Esophagus squamous epithelium (tissue), 5 donors: ENCODE measurements around the gene PYGO1. TPM values are rescaled to one million over a fixed set of nuclear protein-coding genes. Genes with fewer than 3 reads are reported as not detected.

Experiments
- DNase-seq: peaks from one replicate; lab custom pipeline; 2025; lab: John Stamatoyannopoulos, UW
- H3K27ac ChIP-seq, 4 donors: fragments of 200-600 bp; sonication (generic); one replicate each; pipeline ENCODE4 v1.5.1; 2016 to 2019; ENCODE audit warnings: mild to moderate bottlenecking in 1 of 4
- H3K27me3 ChIP-seq, 4 donors: fragments of 200-600 bp; sonication (generic); 1 replicate in 3 of 4; 2 replicates in 1 of 4; pipeline versions ENCODE4 v1.5.1 to v1.6.0; 2017 to 2021; ENCODE audit warnings: antibody characterized with exemption in 1 of 4
- H3K36me3 ChIP-seq, 3 donors: fragments of 200-600 bp; sonication (generic); one replicate each; pipeline ENCODE4 v1.5.1; 2016 to 2019
- H3K4me1 ChIP-seq, 3 donors: fragments of 200-600 bp; sonication (generic); one replicate each; pipeline ENCODE4 v1.5.1; 2017 to 2019
- H3K4me3 ChIP-seq, 4 donors: fragments of 200-600 bp; sonication (generic); 1 replicate in 3 of 4; 2 replicates in 1 of 4; pipeline ENCODE4 v1.5.1; 2016 to 2019; ENCODE audit warnings: mild to moderate bottlenecking in 2 of 4, moderate library complexity in 1 of 4
- H3K9me3 ChIP-seq, 3 donors: fragments of 200-600 bp; sonication (generic); one replicate each; pipeline ENCODE4 v1.5.1; 2016 to 2019
- CTCF ChIP-seq, 6 experiments: fragments of 450-650 bp in 4 of 6; fragments of 200-600 bp in 2 of 6; sonication (generic) in 2 of 6; IDR thresholded peaks; one replicate each; pipeline ENCODE4 v1.5.1; 2016 to 2019; ENCODE audit warnings: antibody characterized with exemption in 6 of 6, mild to moderate bottlenecking in 4 of 6, moderate library complexity in 4 of 6
- POLR2A ChIP-seq, 4 donors: fragments of 450-650 bp; IDR thresholded peaks; one replicate each; pipeline ENCODE4 v1.6.1; 2017; ENCODE audit warnings: antibody characterized with exemption in 4 of 4, mild to moderate bottlenecking in 4 of 4, moderate library complexity in 3 of 4
- WGBS, 2 donors: methylation state at CpG; one replicate each; pipeline ENCODE4 v1.1.5; 2018; 5-methylcytosine and 5-hydroxymethylcytosine counted together
- intact Hi-C: fragments of 100-400 bp; cut with DNase I; formaldehyde crosslinking; loops from one replicate; pipeline ENCODE4 v1.15.0; 2022
- total RNA-seq, 4 donors: library from RNA; depleted of rRNA; stranded (reverse); fragments of >200 nt; gene quantifications; one replicate each; pipeline ENCODE4 v1.1.0, GENCODE V29; 2016
- donor health status: DM: yes; HTN: yes; CAD: no.

Gene PYGO1
- total RNA-seq, 4 donors from 2014 or later, result 1.3 to 5.1 (median 1.8) TPM

GRCh38 chr15:55552926-55553325, 35.2 kb downstream of the PYGO1 start:
- 80 to 93% methylated on average over 1 to 2 of the region's 2 CpGs for WGBS, 2 donors
- intact Hi-C loops, result no loop called here
- DNase-seq, result no peak

GRCh38 chr15:55552451-55552850, 35.7 kb downstream of the PYGO1 start:
- DNase-seq, result no peak
- Histone ChIP-seq H3K36me3 (no peaks in the 10 kb centered on the region), H3K27ac (no peak overlapping the region), H3K27me3 (no peaks in the 10 kb centered on the region), H3K9me3 (peaks cover 0 to 27% (median 9%) of the 10 kb centered on the region in 3 donors), H3K4me1 (no peaks in the 10 kb centered on the region), H3K4me3 (no peak overlapping the region)
- intact Hi-C loops, result no loop called here
- no peak for TF ChIP-seq CTCF (IDR thresholded peaks at IDR 0.05)
- 20 to 73% methylated on average over 1 to 2 of the region's 5 CpGs for WGBS, 2 donors

More at GRCh38 chr15:55552926-55553325, 35.2 kb downstream of the PYGO1 start:
- TF ChIP-seq CTCF (IDR thresholded peaks at IDR 0.05), result no peak
- no peak for TF ChIP-seq POLR2A (IDR thresholded peaks at IDR 0.05)
- Histone ChIP-seq H3K4me1 (no peaks in the 10 kb centered on the region), H3K27me3 (no peaks in the 10 kb centered on the region), H3K36me3 (no peaks in the 10 kb centered on the region), H3K27ac (no peak overlapping the region), H3K4me3 (no peak overlapping the region), H3K9me3 (peaks cover 0 to 27% (median 9%) of the 10 kb centered on the region in 3 donors)

- H3K9me3 ChIP-seq, result peaks cover 0 to under 1% (median 0%) of the 10 kb centered on the region in 3 donors
- H3K36me3 ChIP-seq, result no peaks in the 10 kb centered on the region
- no peak overlapping the region for H3K27ac ChIP-seq
- TF ChIP-seq POLR2A (IDR thresholded peaks at IDR 0.05) (no peak), CTCF (IDR thresholded peaks at IDR 0.05) (no peak)
- H3K4me1 ChIP-seq, result no peaks in the 10 kb centered on the region
- no peaks in the 10 kb centered on the region for H3K27me3 ChIP-seq
- WGBS, 2 donors, result 93 to 100% methylated on average over 1 of the region's 1 CpG
- no peak for DNase-seq
- intact Hi-C loops, result no loop called here
- no peak overlapping the region for H3K4me3 ChIP-seq
These were observed 38.8 kb downstream of the PYGO1 start for GRCh38 chr15:55549305-55549704.

GRCh38 chr15:55546718-55547117, 41.4 kb downstream of the PYGO1 start:
- Histone ChIP-seq H3K9me3 (no peaks in the 10 kb centered on the region), H3K27me3 (no peaks in the 10 kb centered on the region), H3K4me3 (no peak overlapping the region), H3K27ac (no peak overlapping the region), H3K36me3 (no peaks in the 10 kb centered on the region), H3K4me1 (no peaks in the 10 kb centered on the region)
- no peak for DNase-seq
- intact Hi-C loops, result no loop called here
- WGBS, 2 donors, result 65 to 67% methylated on average over 5 of the region's 5 CpGs
- TF ChIP-seq POLR2A (IDR thresholded peaks at IDR 0.05) (no peak), CTCF (IDR thresholded peaks at IDR 0.05) (no peak)

- TF ChIP-seq POLR2A (IDR thresholded peaks at IDR 0.05) (no peak), CTCF (IDR thresholded peaks at IDR 0.05) (no peak)
- intact Hi-C loops, result no loop called here
- DNase-seq, result no peak
- no peaks in the 10 kb centered on the region for H3K36me3 ChIP-seq
- 73 to 100% methylated on average over 3 to 6 of the region's 6 CpGs for WGBS, 2 donors
- no peaks in the 10 kb centered on the region for H3K9me3 ChIP-seq
- H3K4me1 ChIP-seq, result no peaks in the 10 kb centered on the region
- no peak overlapping the region for H3K4me3 ChIP-seq
- no peaks in the 10 kb centered on the region for H3K27me3 ChIP-seq
- H3K27ac ChIP-seq, result no peak overlapping the region
These were observed 52.7 kb downstream of the PYGO1 start for GRCh38 chr15:55535436-55535835.
